ENCODE measurements around the gene HDAC5.

GRCh38 chr17:44128383-44128782 is 4.9 kb upstream of the HDAC5 start:
- TF ChIP-seq CTCF (conservative IDR thresholded peaks at IDR 0.05; ENCODE audit: low read depth, low read length), result no peak
- no peak for TF ChIP-seq EZH2 (IDR thresholded peaks at IDR 0.05; ENCODE audit: borderline replicate concordance, low read depth, low read length, poor library complexity, severe bottlenecking)
